Ectodermal cell (in vitro differentiated cells): Measurements from ENCODE around the gene NDUFB4. TPM values are rescaled to one million over a fixed set of nuclear protein-coding genes. Genes with fewer than 3 reads are reported as not detected.

Experiments
- H3K27ac ChIP-seq: 2 replicates; pipeline ENCODE4 v1.7.0; 2013; ENCODE audit warnings: mild to moderate bottlenecking, low read depth, low read length; ENCODE audit not compliant: insufficient read depth, poor library complexity, severe bottlenecking
- H3K27me3 ChIP-seq: 2 replicates; pipeline ENCODE4 v1.7.0; 2013; ENCODE audit warnings: mild to moderate bottlenecking, low read length; ENCODE audit not compliant: insufficient read depth, control insufficient read depth, poor library complexity, severe bottlenecking
- H3K36me3 ChIP-seq: one replicate; pipeline ENCODE4 v1.7.0; 2013; ENCODE audit warnings: low read length; ENCODE audit not compliant: control insufficient read depth, insufficient read depth
- H3K4me1 ChIP-seq: one replicate; pipeline ENCODE4 v1.7.0; 2013; ENCODE audit warnings: low read length; ENCODE audit not compliant: control insufficient read depth, insufficient read depth
- H3K4me3 ChIP-seq: 2 replicates; pipeline ENCODE4 v1.7.0; 2013; ENCODE audit warnings: low read depth, low read length, control low read depth; ENCODE audit not compliant: insufficient read depth
- H3K9me3 ChIP-seq: 2 replicates; pipeline ENCODE4 v1.7.0; 2013; ENCODE audit warnings: mild to moderate bottlenecking, low read length, moderate library complexity; ENCODE audit not compliant: control insufficient read depth
- WGBS, 2 experiments: methylation state at CpG; one replicate each; pipeline ENCODE4 v1.1.7; 2013; ENCODE audit warnings: missing lambda C conversion rate in 2 of 2; 5-methylcytosine and 5-hydroxymethylcytosine counted together
- polyA plus RNA-seq, 4 experiments: library from polyadenylated mRNA; stranded (reverse); fragments of 50-300 nt; gene quantifications; one replicate each; pipeline ENCODE4 v1.2.3, GENCODE V29; 2013

The NDUFB4 gene
- 276 TPM for polyA plus RNA-seq (2013, experiment 1 of 4)
- polyA plus RNA-seq (2013, experiment 2 of 4) = 276 TPM
- polyA plus RNA-seq (2013, experiment 3 of 4) = 276 TPM
- 335 TPM for polyA plus RNA-seq (2013, experiment 4 of 4)

DNA sequence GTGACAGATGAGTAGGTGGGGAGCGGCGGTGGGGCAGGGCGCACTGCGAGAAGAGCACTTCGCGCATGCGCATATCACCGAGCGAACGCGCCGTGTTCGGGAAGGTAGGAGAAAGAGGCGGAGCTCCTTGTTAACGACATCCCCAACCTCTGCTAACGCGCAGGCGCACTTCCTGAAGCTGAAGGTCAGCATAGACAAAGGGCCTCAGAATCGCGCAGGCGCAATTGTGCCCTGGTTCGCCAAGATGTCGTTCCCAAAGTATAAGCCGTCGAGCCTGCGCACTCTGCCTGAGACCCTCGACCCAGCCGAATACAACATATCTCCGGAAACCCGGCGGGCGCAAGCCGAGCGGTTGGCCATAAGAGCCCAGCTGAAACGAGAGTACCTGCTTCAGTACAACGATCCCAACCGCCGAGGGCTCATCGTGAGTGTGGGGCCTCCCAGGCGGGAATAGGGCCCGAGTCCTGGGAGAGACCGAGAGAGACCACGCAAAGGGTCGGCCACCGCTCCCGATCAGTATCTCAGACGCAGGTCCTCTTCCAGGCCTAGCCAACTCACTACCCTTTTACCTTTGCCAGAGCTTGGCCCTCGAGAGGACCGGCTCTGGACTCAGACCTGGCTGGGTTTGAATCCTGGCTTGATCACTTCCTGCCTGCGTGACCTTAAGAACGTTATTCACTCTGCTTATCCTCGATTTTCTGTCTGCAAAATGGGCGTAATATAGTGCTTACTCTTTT lies at the start of gene NDUFB4:
Gene NDUFB4, plus strand, starts transcription at position 221 of the 737 bp plus-strand sequence. Its CDS starts 24 bp downstream, at position 245.
- 0% methylated on average over 53 of the region's 53 CpGs for WGBS, 2 experiments
- Histone ChIP-seq H3K27me3 (no peaks in the 10 kb centered on the region), H3K27ac (peak within 1 kb of the TSS; percentile 72), H3K4me3 (peak within 1 kb of the TSS; percentile 98), H3K36me3 (peaks cover 22% of the 10 kb centered on the region), H3K9me3 (no peaks in the 10 kb centered on the region), H3K4me1 (peaks cover 5% of the 10 kb centered on the region)

- no peaks in the 10 kb centered on the region for H3K27me3 ChIP-seq
- 87 to 93% methylated on average over 1 of the region's 1 CpG for WGBS, 2 experiments
- no peak overlapping the region for H3K27ac ChIP-seq
- H3K4me3 ChIP-seq = no peak overlapping the region
- no peaks in the 10 kb centered on the region for H3K4me1 ChIP-seq
- no peaks in the 10 kb centered on the region for H3K9me3 ChIP-seq
- H3K36me3 ChIP-seq = no peaks in the 10 kb centered on the region
Measured at GRCh38 chr3:120550546-120550945, 45.6 kb upstream of the NDUFB4 start.

GRCh38 chr3:120552184-120553172 lies 43.7 kb upstream of the NDUFB4 start:
- H3K9me3 ChIP-seq = no peaks in the 10 kb centered on the region
- no peak overlapping the region for H3K27ac ChIP-seq
- no peaks in the 10 kb centered on the region for H3K27me3 ChIP-seq
- H3K4me1 ChIP-seq = no peaks in the 10 kb centered on the region
- WGBS, 2 experiments = 93% methylated on average over 5 of the region's 5 CpGs
- no peak overlapping the region for H3K4me3 ChIP-seq
- H3K36me3 ChIP-seq = no peaks in the 10 kb centered on the region

- Histone ChIP-seq H3K4me1 (peaks cover 9% of the 10 kb centered on the region), H3K36me3 (no peaks in the 10 kb centered on the region), H3K27ac (no peak overlapping the region), H3K9me3 (no peaks in the 10 kb centered on the region), H3K4me3 (no peak overlapping the region), H3K27me3 (no peaks in the 10 kb centered on the region)
- 93 to 99% methylated on average over 3 of the region's 3 CpGs for WGBS, 2 experiments
Measured at GRCh38 chr3:120554812-120555606, 41.1 kb upstream of the NDUFB4 start.

GRCh38 chr3:120555657-120556509 lies 40.3 kb upstream of the NDUFB4 start:
- Histone ChIP-seq H3K4me3 (no peak overlapping the region), H3K27me3 (no peaks in the 10 kb centered on the region), H3K4me1 (peaks cover 11% of the 10 kb centered on the region), H3K9me3 (no peaks in the 10 kb centered on the region), H3K36me3 (no peaks in the 10 kb centered on the region), H3K27ac (no peak overlapping the region)
- WGBS, 2 experiments = 93 to 94% methylated on average over 7 of the region's 7 CpGs

DNA sequence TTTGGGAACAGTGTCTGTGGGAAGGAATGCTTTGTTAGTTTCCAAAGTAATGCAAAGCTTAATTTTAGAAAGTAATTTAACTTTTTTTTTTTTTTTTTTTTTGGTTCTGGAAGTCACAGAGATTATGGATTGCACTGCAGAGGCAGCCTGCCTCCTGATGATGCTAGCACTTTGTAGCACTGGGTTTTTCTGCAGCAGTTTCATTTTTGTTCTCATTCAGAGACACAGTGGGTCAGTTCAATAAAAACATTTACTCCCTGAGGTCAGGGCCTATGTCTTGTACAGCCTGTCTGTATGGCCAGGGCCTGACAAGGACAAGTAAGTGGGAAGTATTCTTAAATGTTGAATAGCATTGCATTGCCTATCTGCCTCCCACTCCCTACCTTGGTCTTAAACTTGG lies 39.0 kb upstream of the NDUFB4 start:
- no peaks in the 10 kb centered on the region for H3K36me3 ChIP-seq
- peaks cover 12% of the 10 kb centered on the region for H3K4me1 ChIP-seq
- H3K27ac ChIP-seq = no peak overlapping the region
- H3K4me3 ChIP-seq = no peak overlapping the region
- H3K9me3 ChIP-seq = no peaks in the 10 kb centered on the region
- no peaks in the 10 kb centered on the region for H3K27me3 ChIP-seq

GRCh38 chr3:120558771-120559241 lies 37.3 kb upstream of the NDUFB4 start:
- 2 to 4% methylated on average over 17 of the region's 17 CpGs for WGBS, 2 experiments
- H3K4me1 ChIP-seq = peaks cover 12% of the 10 kb centered on the region
- no peaks in the 10 kb centered on the region for H3K9me3 ChIP-seq
- H3K27ac ChIP-seq = peak overlapping the region; percentile 96
- H3K27me3 ChIP-seq = no peaks in the 10 kb centered on the region
- H3K4me3 ChIP-seq = peak overlapping the region; percentile 33
- no peaks in the 10 kb centered on the region for H3K36me3 ChIP-seq

GRCh38 chr3:120559242-120560061 lies 36.7 kb upstream of the NDUFB4 start:
- Histone ChIP-seq H3K4me1 (peaks cover 12% of the 10 kb centered on the region), H3K27ac (peak overlapping the region; percentile 96), H3K36me3 (no peaks in the 10 kb centered on the region), H3K27me3 (no peaks in the 10 kb centered on the region), H3K9me3 (no peaks in the 10 kb centered on the region), H3K4me3 (peak overlapping the region; percentile 33)
- WGBS, 2 experiments = 1 to 4% methylated on average over 14 to 15 of the region's 15 CpGs
